Loucy (cell line): ENCODE results near the gene CD7.

ENCODE experiments used
- CTCF ChIP-seq: fragments of 200-600 bp; sonication (generic); conservative IDR thresholded peaks from 2 replicates; pipeline ENCODE4 v1.5.1; 2014; ENCODE audit warnings: mild to moderate bottlenecking, antibody characterized with exemption, low read length
- EZH2phosphoT487 ChIP-seq: fragments of 200-600 bp; IDR thresholded peaks from 2 replicates; pipeline ENCODE4 v1.6.1; 2018; ENCODE audit warnings: antibody characterized with exemption, mild to moderate bottlenecking, moderate library complexity, borderline replicate concordance

DNA sequence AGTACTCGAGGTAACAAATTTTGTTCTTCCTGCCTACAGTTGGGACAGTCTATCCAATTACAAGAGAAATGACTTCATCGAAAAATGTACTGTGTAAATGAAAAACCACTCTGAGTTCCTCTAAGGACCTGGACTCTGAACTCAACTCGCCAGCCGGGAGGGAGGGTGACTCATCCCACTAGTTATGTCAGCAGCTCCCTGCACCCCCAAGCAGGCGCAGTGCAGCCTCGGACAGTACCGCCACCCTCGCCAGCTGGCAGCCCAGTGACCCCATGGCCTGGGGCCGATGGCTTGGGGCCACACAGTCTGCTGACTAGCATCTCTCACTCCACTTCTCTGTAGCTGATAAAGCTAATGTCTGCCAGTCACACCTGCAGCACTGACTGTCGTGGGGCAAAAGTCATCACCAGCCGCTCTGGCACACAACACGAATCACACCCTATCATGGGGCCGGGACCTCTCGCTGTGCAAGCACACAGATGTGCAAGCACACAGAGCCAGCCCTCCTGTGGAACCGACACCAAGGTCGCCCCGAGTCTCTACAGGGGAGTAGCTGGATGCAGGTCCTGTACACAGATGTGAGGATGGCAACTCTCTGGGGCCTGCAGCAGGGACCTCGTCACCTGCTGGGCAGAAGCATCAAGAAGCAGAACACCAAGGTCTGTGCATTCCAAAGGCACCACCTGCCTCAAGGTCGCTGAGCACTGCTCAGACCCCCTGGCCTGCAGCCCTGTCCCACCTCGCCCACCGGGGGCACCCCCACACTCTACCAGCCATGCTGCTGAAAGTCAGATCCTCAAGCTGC is 49.6 kb downstream of the CD7 start:
- TF ChIP-seq CTCF (peak; percentile 27; the same call in 1 of the 2 replicates), EZH2phosphoT487 (no peak)
